HTERT RPE-1 (cell line): Measurements from ENCODE around the gene LCMT2.

Experiments used
- in situ Hi-C: fragments of 300-500 bp; cut with MboI; formaldehyde crosslinking; loops from 4 replicates; pipeline ENCODE4 v1.14.3; 2020; ENCODE audit warnings: low sequenced_read_pairs

The LCMT2 gene

GRCh38 chr15:43329960-43330779 lies at the start of gene LCMT2:
LCMT2 (minus strand) TSS chr15:43330573; CDS start chr15:43330489, 84 bp downstream.
- in situ Hi-C loops = no loop called here

- in situ Hi-C loops = no loop called here
Measured at GRCh38 chr15:43378601-43379000, 48.2 kb upstream of the LCMT2 start.

- in situ Hi-C loops = no loop called here
Measured at GRCh38 chr15:43376017-43376705, 45.8 kb upstream of the LCMT2 start.

GRCh38 chr15:43370975-43371974 lies 40.9 kb upstream of the LCMT2 start, which contains the start of the genes TUBGCP4 and ZSCAN29:
TUBGCP4 (plus strand) TSS chr15:43371101; CDS start chr15:43371355, 254 bp downstream.
ZSCAN29 (minus strand) TSS chr15:43371043; CDS start chr15:43369913, 1,130 bp downstream.
- in situ Hi-C loops = no loop called here

GRCh38 chr15:43370310-43370974 lies 40.1 kb upstream of the LCMT2 start:
- in situ Hi-C loops = no loop called here

GRCh38 chr15:43361313-43361903 lies 31.0 kb upstream of the LCMT2 start:
- in situ Hi-C loops = no loop called here

GRCh38 chr15:43360821-43361220 lies 30.4 kb upstream of the LCMT2 start:
- in situ Hi-C loops = no loop called here

- in situ Hi-C loops = no loop called here
Measured at GRCh38 chr15:43352693-43353382, 22.5 kb upstream of the LCMT2 start.

GRCh38 chr15:43347114-43347513 lies 16.7 kb upstream of the LCMT2 start:
- in situ Hi-C loops = no loop called here

GRCh38 chr15:43346305-43346704 lies 15.9 kb upstream of the LCMT2 start:
- in situ Hi-C loops = no loop called here

- in situ Hi-C loops = no loop called here
Measured at GRCh38 chr15:43330780-43331087, 361 bp upstream of the LCMT2 start.

GRCh38 chr15:43329217-43329959 lies 985 bp downstream of the LCMT2 start:
- in situ Hi-C loops = no loop called here

GRCh38 chr15:43325039-43325684 lies 5.2 kb downstream of the LCMT2 start:
- in situ Hi-C loops = no loop called here

GRCh38 chr15:43318990-43319771 lies 11.2 kb downstream of the LCMT2 start:
- in situ Hi-C loops = no loop called here

- in situ Hi-C loops = no loop called here
Measured at GRCh38 chr15:43317566-43318184, 12.7 kb downstream of the LCMT2 start.

GRCh38 chr15:43316971-43317346 lies 13.4 kb downstream of the LCMT2 start:
- in situ Hi-C loops = no loop called here
